HT1080 (cell line): ENCODE measurements around the gene KIF7. TPM values are rescaled to one million over a fixed set of nuclear protein-coding genes. Genes with fewer than 3 reads are reported as not detected.
"Not testable (repeated sequence)": the region's sequence is repeated elsewhere in the genome, so short reads cannot be mapped to it uniquely, and the experiment has no call there.

Source experiments
- DNase-seq: peaks from one replicate; pipeline ENCODE4 v3.0.0-alpha.2; 2015; ENCODE audit warnings: low read depth
- total RNA-seq: library from RNA; depleted of rRNA; stranded (reverse); fragments of >200 nt; shearing (Covaris generic); gene quantifications from 2 replicates; pipeline ENCODE4 v1.2.3, GENCODE V29; 2014; rRNA removed

Gene KIF7
- total RNA-seq, 1 experiment from 2014 or later: 0.16 TPM

DNA sequence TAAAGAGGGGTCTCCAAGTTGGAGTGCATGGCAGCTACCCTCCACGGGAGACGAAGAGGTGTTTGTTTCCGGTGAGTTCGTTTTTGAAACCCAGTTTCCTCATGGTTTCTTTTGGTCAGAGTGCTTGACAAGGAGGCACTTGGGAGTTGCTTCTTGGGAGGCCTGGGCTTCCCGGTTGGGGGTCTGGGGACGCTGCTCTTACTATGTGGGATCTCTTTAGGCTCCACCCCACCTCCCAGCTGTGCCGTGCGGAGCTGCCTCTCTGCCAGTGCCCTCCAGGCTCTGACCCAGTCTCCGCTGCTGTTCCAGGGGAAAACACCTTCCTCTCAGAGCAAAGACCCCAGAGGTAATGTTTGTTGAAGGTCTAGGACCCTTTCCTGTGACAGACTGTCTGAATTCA, 29.6 kb downstream of the KIF7 start:
- no peak for DNase-seq

DNA sequence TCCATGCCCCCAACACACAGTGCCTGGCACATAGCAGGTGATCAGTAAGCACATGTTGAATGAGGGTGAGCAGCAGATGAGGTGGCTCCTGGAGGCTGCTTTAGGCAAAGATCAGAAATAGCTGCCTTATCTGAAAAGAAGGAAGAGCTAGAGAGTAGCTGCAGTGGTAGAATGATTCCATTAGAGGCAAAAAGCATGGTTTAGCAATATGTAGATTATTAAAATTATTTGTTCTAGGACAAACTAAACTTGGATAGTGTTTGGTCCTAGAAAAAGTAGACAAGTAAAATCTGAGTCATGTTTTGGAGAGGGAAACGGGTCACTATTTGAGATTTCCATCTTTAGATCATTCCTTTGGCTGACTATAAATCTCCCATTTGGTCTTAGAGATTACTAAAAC, 32.1 kb downstream of the KIF7 start:
- DNase-seq: no peak

DNA sequence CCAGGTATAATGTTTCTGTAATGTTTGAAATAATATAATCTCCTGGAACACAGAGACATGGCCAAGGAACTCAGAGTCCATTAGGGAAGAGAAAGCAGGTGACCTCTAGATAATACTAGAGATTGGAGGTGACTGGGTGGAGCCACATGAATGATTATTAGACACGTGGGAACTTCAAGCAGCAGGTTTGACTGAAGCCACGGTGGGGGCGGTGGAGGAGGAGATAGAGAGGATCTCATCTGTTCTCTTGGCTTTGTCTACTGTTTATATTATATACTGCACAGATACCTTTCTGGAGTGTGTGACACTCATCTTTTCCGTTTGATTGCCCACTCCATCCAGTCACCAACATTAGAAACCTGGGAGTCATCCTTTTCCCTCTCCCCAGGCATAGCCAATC, 33.7 kb downstream of the KIF7 start:
- no peak for DNase-seq

DNA sequence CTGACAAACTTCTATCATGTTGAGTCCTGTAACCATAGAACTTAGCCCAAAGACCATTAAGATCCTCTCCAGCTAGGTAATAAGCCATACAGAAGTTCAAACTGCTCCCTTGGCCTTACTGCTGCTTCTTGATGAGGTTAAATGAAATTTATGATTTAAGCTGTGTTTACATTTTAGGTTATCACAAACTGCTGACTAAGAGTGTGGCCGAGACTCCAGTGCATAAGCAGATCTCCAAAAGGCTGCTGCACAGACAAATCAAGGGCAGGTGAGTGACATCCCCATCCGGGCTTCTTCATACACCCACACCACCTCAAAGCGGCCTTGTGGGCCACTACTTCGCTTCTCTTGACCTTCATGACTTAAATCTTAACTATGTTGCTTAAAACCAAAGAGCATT, 39.0 kb downstream of the KIF7 start:
- no peak for DNase-seq

DNA sequence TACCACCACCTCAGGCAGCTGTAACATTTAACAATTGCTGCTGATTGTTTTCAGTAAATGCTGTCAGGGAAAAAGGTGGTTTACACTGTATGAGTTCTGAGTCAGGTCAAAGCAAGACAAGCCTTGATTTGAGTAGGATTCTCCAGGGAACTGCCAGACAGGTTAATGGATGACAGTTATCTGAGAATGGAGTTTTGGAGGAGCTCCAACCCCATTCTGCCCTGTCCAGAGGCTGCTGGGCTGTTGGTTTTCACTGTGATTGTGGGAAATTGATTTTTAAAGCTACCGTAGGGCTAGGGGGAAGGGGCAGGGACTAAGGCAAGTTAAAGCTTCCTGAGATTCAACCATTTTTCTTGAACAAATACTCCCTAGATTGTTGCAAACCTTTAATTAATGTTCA, 40.1 kb downstream of the KIF7 start:
- no peak for DNase-seq

DNA sequence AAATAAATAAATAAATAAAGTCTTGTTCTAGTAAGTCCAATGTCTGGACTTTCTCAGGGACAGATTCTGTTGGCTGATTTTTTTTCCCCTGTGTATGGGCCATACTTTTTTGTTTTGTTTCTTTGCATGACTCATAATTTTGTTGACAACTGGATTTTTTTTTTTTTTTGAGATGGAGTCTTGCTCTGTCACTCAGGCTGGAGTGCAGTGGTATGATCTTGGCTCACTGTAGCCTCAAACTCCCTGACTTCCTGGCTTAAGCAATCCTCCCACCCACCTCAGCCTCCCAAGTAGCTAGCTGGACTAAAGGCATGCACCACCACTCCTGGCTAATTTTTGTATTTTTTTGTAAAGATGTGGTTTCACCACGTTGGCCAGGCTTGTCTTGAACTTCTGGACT, 41.1 kb downstream of the KIF7 start:
- DNase-seq: no peak

DNA sequence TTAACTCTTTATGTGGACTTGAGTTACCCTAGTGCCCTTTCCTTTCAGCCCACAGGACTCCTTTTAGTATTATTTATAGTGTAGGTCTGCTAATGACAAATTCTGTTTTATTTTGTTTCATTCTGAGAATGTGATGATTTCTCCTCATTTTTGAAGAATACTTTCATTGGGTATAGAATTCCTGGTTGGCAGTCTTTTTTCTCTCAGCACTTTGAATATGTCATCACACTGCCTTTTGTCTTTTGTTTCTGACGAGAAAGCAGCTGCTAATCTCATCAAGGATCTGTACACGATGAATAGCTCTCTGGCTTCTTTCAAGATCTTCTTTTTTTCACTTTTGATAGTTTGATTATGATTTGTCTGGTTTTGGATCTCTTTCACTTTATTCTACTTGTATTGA, 42.2 kb downstream of the KIF7 start:
- no peak for DNase-seq

DNA sequence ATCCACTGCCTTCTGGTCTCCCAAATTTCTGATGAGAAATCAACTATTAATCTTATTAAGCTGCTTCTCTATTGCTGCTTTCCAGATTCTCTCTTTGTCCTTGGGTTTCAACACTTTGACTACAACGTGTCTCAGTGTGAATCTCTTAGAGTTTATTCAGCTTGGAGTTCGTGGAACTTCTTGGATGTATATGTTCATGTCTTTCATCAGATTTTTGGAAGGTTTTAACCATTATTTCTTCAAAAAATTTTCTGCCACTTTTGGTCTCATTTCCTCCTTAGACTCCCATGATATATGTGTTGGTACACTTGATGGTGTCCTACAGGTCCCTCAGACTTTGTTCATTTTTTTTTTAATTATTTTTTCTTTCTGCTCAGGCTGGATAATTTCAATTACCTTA, 44.0 kb downstream of the KIF7 start:
- DNase-seq: no peak

DNA sequence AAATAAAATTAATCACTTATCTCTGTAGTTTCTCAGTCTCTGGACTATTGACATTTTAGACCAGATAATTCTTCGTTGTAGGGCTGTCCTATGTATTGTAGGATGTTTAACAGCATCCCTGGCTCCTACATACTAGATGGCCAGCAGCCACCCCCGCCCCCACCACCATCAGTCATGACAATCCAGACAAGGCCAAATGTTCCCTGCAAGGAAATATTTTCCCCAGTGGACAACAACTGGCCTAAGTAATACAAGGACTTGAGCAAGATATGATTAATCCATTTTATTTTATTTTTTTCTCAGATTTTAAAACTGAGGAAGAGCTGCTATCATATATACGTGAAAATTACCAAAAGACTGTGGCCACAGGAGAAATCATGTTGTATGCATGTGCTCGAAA, 56.2 kb downstream of the KIF7 start:
- DNase-seq: no peak

DNA sequence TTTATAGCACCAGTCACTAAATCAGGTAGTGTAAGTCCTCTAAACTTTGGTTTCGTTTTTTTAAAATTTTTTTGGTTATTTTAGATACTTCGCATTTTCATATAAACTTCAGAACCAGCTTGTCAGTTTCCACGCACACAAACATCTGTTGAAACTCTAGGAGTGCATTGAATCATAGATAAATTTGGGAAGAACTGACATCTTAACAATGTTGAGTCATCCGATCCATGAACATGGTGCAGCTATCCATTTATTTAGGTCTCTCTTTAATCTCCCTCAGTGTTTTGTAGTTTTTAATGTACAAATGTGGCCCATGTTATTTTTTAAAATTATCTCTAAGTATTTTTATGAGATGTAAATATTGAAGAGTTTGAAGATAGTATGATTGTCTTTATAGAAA, 62.2 kb downstream of the KIF7 start:
- no peak for DNase-seq

DNA sequence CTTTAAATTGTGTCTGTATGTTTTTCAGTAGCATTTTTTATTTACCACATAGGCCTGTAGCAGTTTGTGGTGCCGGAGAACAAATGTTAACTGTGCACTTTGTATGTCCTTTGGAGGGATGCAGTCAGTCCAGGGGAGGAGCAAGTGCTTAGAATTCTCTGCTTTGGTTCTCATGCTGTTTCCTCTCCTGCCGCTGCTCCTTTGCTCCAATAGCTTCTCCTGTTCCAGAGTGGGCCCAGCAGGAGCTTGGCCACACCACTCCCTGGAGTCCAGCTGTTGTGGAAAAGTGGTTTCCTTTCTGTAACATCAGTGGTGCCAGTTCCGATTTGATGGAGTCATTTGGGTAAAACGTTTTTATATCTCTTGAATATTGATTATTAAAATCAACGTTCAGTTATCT, 63.4 kb downstream of the KIF7 start:
- DNase-seq: no peak

DNA sequence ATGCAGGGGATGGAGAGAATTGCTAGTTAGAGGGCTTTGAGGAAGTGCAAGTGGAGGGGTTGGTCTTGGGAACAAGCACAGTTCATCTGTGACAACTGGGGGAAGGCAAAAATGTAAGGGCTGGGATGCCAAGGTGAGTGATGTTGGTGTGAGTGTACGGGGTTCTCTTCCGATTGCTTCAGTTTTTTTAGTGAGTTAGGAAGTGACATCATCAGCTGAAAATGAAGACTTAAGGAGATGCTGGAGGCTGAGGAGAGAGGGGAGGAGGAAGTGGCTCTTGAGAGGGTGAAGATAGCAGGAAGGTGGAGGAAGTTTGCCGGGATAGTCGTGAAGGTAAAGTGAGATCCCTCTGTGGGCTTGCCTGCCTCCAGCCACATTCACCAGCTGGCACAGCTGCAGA, 67.3 kb downstream of the KIF7 start:
- DNase-seq: peak; percentile 85

DNA sequence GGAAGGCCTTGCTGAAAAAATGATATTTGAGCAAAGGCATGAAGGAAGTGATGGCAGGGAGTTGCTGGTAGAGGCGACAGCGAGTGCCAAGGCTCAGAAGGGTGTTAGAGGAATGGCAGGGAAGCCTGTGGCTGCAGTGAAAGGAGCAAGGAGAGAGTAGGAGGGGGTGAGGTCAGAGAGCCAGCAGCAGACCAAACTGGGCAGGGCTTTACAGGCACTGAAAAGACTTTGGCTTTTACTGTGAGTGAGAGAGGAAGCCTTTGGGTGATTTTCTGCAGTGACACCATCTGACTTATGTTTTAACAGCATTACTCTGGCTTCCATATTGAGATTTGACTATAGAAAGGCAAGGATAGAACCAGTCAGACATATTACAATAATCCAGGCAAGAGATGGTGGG, 68.6 kb downstream of the KIF7 start:
- DNase-seq: no peak

DNA sequence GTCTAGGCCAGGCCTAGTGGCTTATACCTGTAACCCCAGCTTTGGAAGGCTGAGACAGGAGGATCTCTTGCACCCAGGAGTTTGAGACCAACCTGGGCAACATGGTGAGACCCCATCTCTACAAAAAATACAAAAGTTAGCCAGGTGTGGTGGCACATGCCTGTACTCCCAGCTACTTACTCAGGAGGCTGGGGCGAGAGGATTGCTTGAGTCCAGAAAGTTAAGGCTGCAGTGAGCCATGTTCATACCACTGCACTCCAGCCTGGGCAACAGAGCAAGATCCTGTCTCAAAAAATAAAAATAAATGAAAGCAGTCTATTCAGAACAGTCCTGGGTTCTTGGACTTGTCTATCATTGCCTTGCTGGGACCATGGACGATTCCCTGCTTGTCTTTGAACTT, 74.5 kb downstream of the KIF7 start:
- DNase-seq: not testable (repeated sequence)

DNA sequence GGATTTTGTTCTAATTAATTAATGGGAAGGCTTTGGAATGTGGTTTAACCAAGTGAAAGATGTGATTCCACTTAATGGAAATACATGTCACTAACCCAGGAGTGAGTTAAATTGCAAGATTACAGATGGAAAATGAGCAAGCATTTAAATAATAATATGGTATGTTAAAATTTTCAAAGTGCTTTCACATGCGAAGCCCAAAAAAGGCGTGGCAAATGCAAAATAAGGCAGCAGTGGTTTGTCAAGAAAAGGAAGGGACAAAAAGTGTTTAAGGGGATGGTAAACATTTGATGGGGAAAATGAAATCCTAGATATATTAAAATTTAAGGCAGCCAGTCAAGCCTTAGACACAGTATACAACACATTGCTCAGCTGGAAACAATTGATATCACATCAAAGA, 77.1 kb downstream of the KIF7 start:
- DNase-seq: no peak

Other genes with a start within 250 kb of the KIF7 start
- gene RHCG, start 158.9 kb downstream of the KIF7 start, total RNA-seq: not detected in 2 replicates
- 8.9 and 10.1 TPM in 2 replicates for gene TICRR, start 80.0 kb downstream of the KIF7 start, total RNA-seq
- 0.03 TPM in 1 of 2 replicates, not detected in the other for gene PLIN1, start 23.9 kb upstream of the KIF7 start, total RNA-seq
- gene PEX11A, start 35.3 kb upstream of the KIF7 start, total RNA-seq: 8.5 and 9.0 TPM in 2 replicates
- not detected in 2 replicates for gene WDR93, start 35.3 kb upstream of the KIF7 start, total RNA-seq
- 0.72 and 1.1 TPM in 2 replicates for gene MESP1, start 95.8 kb upstream of the KIF7 start, total RNA-seq
- not detected in 2 replicates for gene MESP2, start 120.9 kb upstream of the KIF7 start, total RNA-seq
- gene ANPEP, start 159.4 kb upstream of the KIF7 start, total RNA-seq: 357 and 384 TPM in 2 replicates
- 21.1 and 25.4 TPM in 2 replicates for gene AP3S2, start 238.5 kb upstream of the KIF7 start, total RNA-seq